ENCODE measurements around the gene TACSTD2.
"Not testable (repeated sequence)": the region's sequence is repeated elsewhere in the genome, so short reads cannot be mapped to it uniquely, and the experiment has no call there.

The TACSTD2 gene

GRCh38 chr1:58543260-58543659 lies 33.8 kb downstream of the TACSTD2 start:
- in situ Hi-C loops (cut with MboI; ENCODE audit: low sequenced_read_pairs, unreplicated experiment): no loop called here
- no peak for TF ChIP-seq CTCF (IDR thresholded peaks at IDR 0.05; ENCODE audit: borderline replicate concordance, control extremely low read depth, extremely low read depth, insufficient read depth, missing control alignments)
- DNase-seq (ENCODE audit: low spot score): no peak

- TF ChIP-seq CTCF (IDR thresholded peaks at IDR 0.05; ENCODE audit: borderline replicate concordance, control extremely low read depth, extremely low read depth, insufficient read depth, missing control alignments): no peak
- DNase-seq (ENCODE audit: low spot score): no peak
- in situ Hi-C loops (cut with MboI; ENCODE audit: low sequenced_read_pairs, unreplicated experiment): no loop called here
Observed at GRCh38 chr1:58539553-58539952, 37.5 kb downstream of the TACSTD2 start.

GRCh38 chr1:58538821-58539220 lies 38.2 kb downstream of the TACSTD2 start:
- in situ Hi-C loops (cut with MboI; ENCODE audit: low sequenced_read_pairs, unreplicated experiment): no loop called here
- no peak for TF ChIP-seq CTCF (IDR thresholded peaks at IDR 0.05; ENCODE audit: borderline replicate concordance, control extremely low read depth, extremely low read depth, insufficient read depth, missing control alignments)
- no peak for DNase-seq (ENCODE audit: low spot score)

GRCh38 chr1:58531842-58532241 lies 45.2 kb downstream of the TACSTD2 start:
- in situ Hi-C loops (cut with MboI; ENCODE audit: low sequenced_read_pairs, unreplicated experiment): not testable (repeated sequence)

GRCh38 chr1:58529284-58529683 lies 47.8 kb downstream of the TACSTD2 start:
- in situ Hi-C loops (cut with MboI; ENCODE audit: low sequenced_read_pairs, unreplicated experiment): no loop called here
- no peak for DNase-seq (ENCODE audit: low spot score)
- no peak for TF ChIP-seq CTCF (IDR thresholded peaks at IDR 0.05; ENCODE audit: borderline replicate concordance, control extremely low read depth, extremely low read depth, insufficient read depth, missing control alignments)

More at GRCh38 chr1:58531842-58532241, 45.2 kb downstream of the TACSTD2 start:
- DNase-seq (ENCODE audit: low spot score): not testable (repeated sequence)

- no peak for TF ChIP-seq CTCF (IDR thresholded peaks at IDR 0.05; ENCODE audit: borderline replicate concordance, control extremely low read depth, extremely low read depth, insufficient read depth, missing control alignments)
- DNase-seq (ENCODE audit: low spot score): no peak
- in situ Hi-C loops (cut with MboI; ENCODE audit: low sequenced_read_pairs, unreplicated experiment): no loop called here
Observed at GRCh38 chr1:58528518-58528917, 48.5 kb downstream of the TACSTD2 start.

All from GM13976 (cell line).